ENCODE measurements around the gene ACOXL. TPM values are rescaled to one million over a fixed set of nuclear protein-coding genes. Genes with fewer than 3 reads are reported as not detected.

The ACOXL gene
- total RNA-seq, 2 experiments from 2014 or later, result not detected

GRCh38 chr2:111143843-111144198 is 411.4 kb downstream of the ACOXL start:
- Mint-ChIP-seq H3K27ac (no peak overlapping the region), H3K27me3 (no peaks in the 10 kb centered on the region), H3K4me3 (no peak overlapping the region), H3K9me3 (no peaks in the 10 kb centered on the region), H3K4me1 (ENCODE audit: low read depth) (peaks cover 9% of the 10 kb centered on the region), H3K36me3 (ENCODE audit: low read depth) (peaks cover 39% of the 10 kb centered on the region)
- H3K27ac ChIP-seq (ENCODE audit: low read depth in 1 of 2, low read length in 2 of 2), result no peak overlapping the region
- H3K36me3 ChIP-seq (ENCODE audit: insufficient read depth, low read length), result peaks cover 6% of the 10 kb centered on the region
- no peaks in the 10 kb centered on the region for H3K27me3 ChIP-seq (ENCODE audit: control insufficient read depth in 1 of 2, insufficient read depth in 2 of 2, low read length in 2 of 2)
- ChIA-PET CTCF (interaction anchor here (1.9 kb wide), 1 partner anchor 11 kb away, joined by 6 read pairs; no protein-coding TSS in a partner anchor), POLR2A (no interaction called here)
- TF ChIP-seq, protein P1, sequence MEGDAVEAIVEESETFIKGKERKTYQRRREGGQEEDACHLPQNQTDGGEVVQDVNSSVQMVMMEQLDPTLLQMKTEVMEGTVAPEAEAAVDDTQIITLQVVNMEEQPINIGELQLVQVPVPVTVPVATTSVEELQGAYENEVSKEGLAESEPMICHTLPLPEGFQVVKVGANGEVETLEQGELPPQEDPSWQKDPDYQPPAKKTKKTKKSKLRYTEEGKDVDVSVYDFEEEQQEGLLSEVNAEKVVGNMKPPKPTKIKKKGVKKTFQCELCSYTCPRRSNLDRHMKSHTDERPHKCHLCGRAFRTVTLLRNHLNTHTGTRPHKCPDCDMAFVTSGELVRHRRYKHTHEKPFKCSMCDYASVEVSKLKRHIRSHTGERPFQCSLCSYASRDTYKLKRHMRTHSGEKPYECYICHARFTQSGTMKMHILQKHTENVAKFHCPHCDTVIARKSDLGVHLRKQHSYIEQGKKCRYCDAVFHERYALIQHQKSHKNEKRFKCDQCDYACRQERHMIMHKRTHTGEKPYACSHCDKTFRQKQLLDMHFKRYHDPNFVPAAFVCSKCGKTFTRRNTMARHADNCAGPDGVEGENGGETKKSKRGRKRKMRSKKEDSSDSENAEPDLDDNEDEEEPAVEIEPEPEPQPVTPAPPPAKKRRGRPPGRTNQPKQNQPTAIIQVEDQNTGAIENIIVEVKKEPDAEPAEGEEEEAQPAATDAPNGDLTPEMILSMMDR (IDR thresholded peaks at IDR 0.05), result no peak
- H3K9me3 ChIP-seq (ENCODE audit: control insufficient read depth in 1 of 2, insufficient read depth in 1 of 2, low read length in 2 of 2), result no peaks in the 10 kb centered on the region
- H3K4me1 ChIP-seq (ENCODE audit: insufficient read depth, low read length), result no peaks in the 10 kb centered on the region
- DNase-seq (no peak), ATAC-seq (ENCODE audit: poor library complexity) (no peak)
- intact Hi-C loops (cut with DNase I, micrococcal nuclease), result no loop called here
- H3K4me3 ChIP-seq (ENCODE audit: low read length), result no peak overlapping the region

GRCh38 chr2:111145103-111145760 is 412.9 kb downstream of the ACOXL start:
- peaks cover 37% of the 10 kb centered on the region for H3K36me3 Mint-ChIP-seq (ENCODE audit: low read depth)
- H3K4me1 ChIP-seq (ENCODE audit: insufficient read depth, low read length), result no peaks in the 10 kb centered on the region
- DNase-seq, result no peak
- H3K4me1 Mint-ChIP-seq (ENCODE audit: low read depth), result peaks cover 9% of the 10 kb centered on the region
- CTCF ChIA-PET, result no interaction called here
- H3K27ac Mint-ChIP-seq, result no peak overlapping the region
- no peaks in the 10 kb centered on the region for H3K9me3 ChIP-seq (ENCODE audit: control insufficient read depth in 1 of 2, insufficient read depth in 1 of 2, low read length in 2 of 2)
- no peak overlapping the region for H3K4me3 ChIP-seq (ENCODE audit: low read length)
- H3K27ac ChIP-seq (ENCODE audit: low read depth in 1 of 2, low read length in 2 of 2), result no peak overlapping the region
- ATAC-seq (ENCODE audit: poor library complexity), result no peak
- H3K4me3 Mint-ChIP-seq, result no peak overlapping the region
- no peaks in the 10 kb centered on the region for H3K27me3 ChIP-seq (ENCODE audit: control insufficient read depth in 1 of 2, insufficient read depth in 2 of 2, low read length in 2 of 2)
- intact Hi-C loops (cut with DNase I, micrococcal nuclease), result no loop called here
- TF ChIP-seq, protein P1 (IDR thresholded peaks at IDR 0.05), result no peak
- POLR2A ChIA-PET, result no interaction called here
- H3K36me3 ChIP-seq (ENCODE audit: insufficient read depth, low read length), result peaks cover 3% of the 10 kb centered on the region
- no peaks in the 10 kb centered on the region for H3K27me3 Mint-ChIP-seq
- no peaks in the 10 kb centered on the region for H3K9me3 Mint-ChIP-seq

DNA sequence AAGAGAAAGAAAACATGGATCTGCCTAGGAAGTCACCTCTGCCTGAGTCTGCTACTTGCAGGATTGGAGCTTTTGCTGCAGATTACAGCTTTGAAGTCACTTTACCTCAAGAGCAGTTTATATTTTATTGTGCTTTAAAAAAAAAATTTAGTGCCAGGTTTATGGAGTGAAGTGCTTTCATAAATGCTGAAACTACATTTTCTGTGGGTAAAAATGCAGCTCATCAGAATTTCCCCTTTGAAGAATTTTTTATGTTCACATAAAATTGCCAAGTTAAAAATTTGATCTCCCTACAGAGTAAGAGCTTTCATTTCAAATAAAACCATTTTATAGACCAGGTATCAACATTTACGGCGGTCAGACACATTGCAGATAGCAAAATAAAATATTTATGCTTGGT is 413.6 kb downstream of the ACOXL start:
- peaks cover 36% of the 10 kb centered on the region for H3K36me3 Mint-ChIP-seq (ENCODE audit: low read depth)
- no peaks in the 10 kb centered on the region for H3K9me3 ChIP-seq (ENCODE audit: control insufficient read depth in 1 of 2, insufficient read depth in 1 of 2, low read length in 2 of 2)
- H3K4me3 Mint-ChIP-seq, result no peak overlapping the region
- H3K4me3 ChIP-seq (ENCODE audit: low read length), result no peak overlapping the region
- no peaks in the 10 kb centered on the region for H3K27me3 Mint-ChIP-seq
- no peak overlapping the region for H3K27ac Mint-ChIP-seq
- H3K4me1 Mint-ChIP-seq (ENCODE audit: low read depth), result peaks cover 9% of the 10 kb centered on the region
- H3K9me3 Mint-ChIP-seq, result no peaks in the 10 kb centered on the region
- no peak overlapping the region for H3K27ac ChIP-seq (ENCODE audit: low read depth in 1 of 2, low read length in 2 of 2)
- H3K36me3 ChIP-seq (ENCODE audit: insufficient read depth, low read length), result no peaks in the 10 kb centered on the region
- intact Hi-C loops (cut with DNase I, micrococcal nuclease), result no loop called here
- H3K4me1 ChIP-seq (ENCODE audit: insufficient read depth, low read length), result no peaks in the 10 kb centered on the region
- POLR2A ChIA-PET, result no interaction called here
- TF ChIP-seq, protein P1 (IDR thresholded peaks at IDR 0.05), result no peak
- CTCF ChIA-PET, result no interaction called here
- no peak for ATAC-seq (ENCODE audit: poor library complexity)
- no peak for DNase-seq
- no peaks in the 10 kb centered on the region for H3K27me3 ChIP-seq (ENCODE audit: control insufficient read depth in 1 of 2, insufficient read depth in 2 of 2, low read length in 2 of 2)

Data from CD4-positive, alpha-beta T cell (primary cell).